NCI-H2081 (cell line): ENCODE measurements around the gene TENT4A.
A peak's percentile ranks its signal among the peaks of the same experiment; 100 is the strongest.

Source experiments
- DNase-seq, 2 experiments: peaks; one replicate each; lab custom pipeline; 2025; lab: John Stamatoyannopoulos, UW

The TENT4A gene

GRCh38 chr5:6733411-6734242 lies 20.4 kb downstream of the TENT4A start:
- DNase-seq, result no peak

- DNase-seq, result no peak
Observed at GRCh38 chr5:6734243-6734700, 21.0 kb downstream of the TENT4A start.

GRCh38 chr5:6734781-6735180 lies 21.5 kb downstream of the TENT4A start:
- DNase-seq, result no peak

- DNase-seq, result no peak
Observed at GRCh38 chr5:6736106-6736505, 22.9 kb downstream of the TENT4A start.

- no peak for DNase-seq
Observed at GRCh38 chr5:6736524-6737042, 23.4 kb downstream of the TENT4A start.

GRCh38 chr5:6737043-6737941 lies 24.1 kb downstream of the TENT4A start:
- DNase-seq, result no peak

GRCh38 chr5:6739603-6740002 lies 26.4 kb downstream of the TENT4A start:
- no peak for DNase-seq

GRCh38 chr5:6740586-6741150 lies 27.4 kb downstream of the TENT4A start:
- DNase-seq, result no peak

GRCh38 chr5:6742081-6742758 lies 29.0 kb downstream of the TENT4A start:
- no peak for DNase-seq

- no peak for DNase-seq
Observed at GRCh38 chr5:6743161-6743560, 29.9 kb downstream of the TENT4A start.

GRCh38 chr5:6744841-6745705 lies 31.8 kb downstream of the TENT4A start:
- DNase-seq, result no peak

- peak; percentile 62 to 78 for DNase-seq
Observed at GRCh38 chr5:6745706-6746222, 32.5 kb downstream of the TENT4A start.

- no peak for DNase-seq
Observed at GRCh38 chr5:6746244-6746643, 33.0 kb downstream of the TENT4A start.

- DNase-seq, result no peak
Observed at GRCh38 chr5:6747103-6747502, 33.9 kb downstream of the TENT4A start.

GRCh38 chr5:6748142-6748541 lies 34.9 kb downstream of the TENT4A start:
- DNase-seq, result no peak

GRCh38 chr5:6749026-6749716 lies 35.9 kb downstream of the TENT4A start:
- DNase-seq, result no peak

GRCh38 chr5:6750142-6750840 lies 37.1 kb downstream of the TENT4A start:
- no peak for DNase-seq

- no peak for DNase-seq
Observed at GRCh38 chr5:6750951-6751685, 37.9 kb downstream of the TENT4A start.

- DNase-seq, result no peak
Observed at GRCh38 chr5:6752236-6752635, 39.0 kb downstream of the TENT4A start.
